HepG2 (cell line): ENCODE measurements around the gene PPP1R2B.

Experiments used
- MYC ChIP-seq: sonication (generic); formaldehyde crosslinking; IDR thresholded peaks from 2 replicates; pipeline ENCODE4 v1.9.0; 2021; ENCODE audit warnings: missing genetic modification reagents, borderline replicate concordance
- SALL2 ChIP-seq: sonication (generic); formaldehyde crosslinking; IDR thresholded peaks from 2 replicates; pipeline ENCODE4 v1.8.1; 2023; ENCODE audit warnings: mild to moderate bottlenecking, missing genetic modification reagents, inconsistent platforms
- SRSF1 ChIP-seq: fragments of 200-400 bp; formaldehyde crosslinking; optimal IDR thresholded peaks from 2 replicates; pipeline ENCODE3; 2017; ENCODE audit warnings: mild to moderate bottlenecking, low read depth, low read length, moderate library complexity
- TAF1 ChIP-seq: sonication (generic); formaldehyde crosslinking; IDR thresholded peaks from 2 replicates; pipeline ENCODE4 v1.4.0; 2020; ENCODE audit warnings: missing genetic modification reagents
- ZNF432 ChIP-seq: sonication (generic); formaldehyde crosslinking; IDR thresholded peaks from 2 replicates; pipeline ENCODE4 v1.5.0; 2020; ENCODE audit warnings: missing genetic modification reagents, mild to moderate bottlenecking, borderline replicate concordance

GRCh38 chr5:156826150-156826549 lies 23.9 kb upstream of the PPP1R2B start:
- TF ChIP-seq ZNF432 (CRISPR knock-in tag) (no peak), SALL2 (no peak), SRSF1 (no peak), MYC (CRISPR knock-in tag) (no peak), TAF1 (CRISPR knock-in tag) (no peak)
